GM15510 (cell line): ENCODE measurements around the gene KLC4.

Experiments used
- POLR2A ChIP-seq: IDR thresholded peaks from 3 replicates; pipeline ENCODE4 v1.6.1; 2011; ENCODE audit warnings: borderline replicate concordance; ENCODE audit not compliant: insufficient read length; ENCODE audit errors: extremely low read depth

Gene KLC4

GRCh38 chr6:43093436-43094289 is 34.2 kb downstream of the KLC4 start:
- TF ChIP-seq POLR2A = no peak

GRCh38 chr6:43095939-43096338 is 36.5 kb downstream of the KLC4 start:
- no peak for TF ChIP-seq POLR2A

GRCh38 chr6:43096451-43097097 is 37.1 kb downstream of the KLC4 start:
- no peak for TF ChIP-seq POLR2A

- TF ChIP-seq POLR2A = no peak
These were observed 37.7 kb downstream of the KLC4 start for GRCh38 chr6:43097098-43097489.

- no peak for TF ChIP-seq POLR2A
These were observed 38.1 kb downstream of the KLC4 start for GRCh38 chr6:43097502-43097901.

- TF ChIP-seq POLR2A = no peak
These were observed 42.1 kb downstream of the KLC4 start for GRCh38 chr6:43101497-43101896.

GRCh38 chr6:43103253-43103876 is 43.9 kb downstream of the KLC4 start:
- no peak for TF ChIP-seq POLR2A

GRCh38 chr6:43105538-43106222 is 46.2 kb downstream of the KLC4 start:
- TF ChIP-seq POLR2A = no peak

- no peak for TF ChIP-seq POLR2A
These were observed 48.1 kb downstream of the KLC4 start for GRCh38 chr6:43107344-43108062.

- TF ChIP-seq POLR2A = no peak
These were observed 54.2 kb downstream of the KLC4 start for GRCh38 chr6:43113431-43114260.

- no peak for TF ChIP-seq POLR2A
These were observed 55.9 kb downstream of the KLC4 start for GRCh38 chr6:43115365-43115764.

- no peak for TF ChIP-seq POLR2A
These were observed 60.1 kb downstream of the KLC4 start for GRCh38 chr6:43119482-43119881.

GRCh38 chr6:43120101-43120763 is 60.8 kb downstream of the KLC4 start:
- TF ChIP-seq POLR2A = no peak

GRCh38 chr6:43120944-43121913 is 61.8 kb downstream of the KLC4 start:
- no peak for TF ChIP-seq POLR2A
